Esophagus (tissue), 2 donors: ENCODE results near the gene NANOG. TPM values are rescaled to one million over a fixed set of nuclear protein-coding genes. Genes with fewer than 3 reads are reported as not detected.
"Not testable (repeated sequence)": the region's sequence is repeated elsewhere in the genome, so short reads cannot be mapped to it uniquely, and the experiment has no call there.

ENCODE experiments used
- H3K27ac ChIP-seq, 2 donors: one replicate each; pipeline ENCODE4 v1.5.1; 2013; ENCODE audit warnings: low read depth in 2 of 2, mild to moderate bottlenecking in 2 of 2, inconsistent platforms in 1 of 2, low read length in 1 of 2, moderate library complexity in 1 of 2
- H3K27me3 ChIP-seq, 2 donors: one replicate each; pipeline ENCODE4 v1.6.1; 2013; ENCODE audit warnings: low read length in 2 of 2, control low read depth in 1 of 2, mild to moderate bottlenecking in 1 of 2; ENCODE audit not compliant: insufficient read depth in 2 of 2, control insufficient read depth in 1 of 2
- H3K36me3 ChIP-seq, 2 donors: one replicate each; pipeline ENCODE4 v1.6.1; 2013; ENCODE audit warnings: low read length in 1 of 2; ENCODE audit not compliant: control insufficient read depth in 2 of 2, insufficient read depth in 2 of 2
- H3K4me1 ChIP-seq, 2 donors: one replicate each; pipeline ENCODE4 v1.6.1; 2013; ENCODE audit warnings: low read length in 1 of 2; ENCODE audit not compliant: control insufficient read depth in 2 of 2, insufficient read depth in 2 of 2
- H3K4me3 ChIP-seq, 2 donors: one replicate each; pipeline ENCODE4 v1.5.1; 2013; ENCODE audit warnings: low read length in 2 of 2, mild to moderate bottlenecking in 2 of 2, low read depth in 1 of 2, moderate library complexity in 1 of 2
- H3K9me3 ChIP-seq, 2 donors: one replicate each; pipeline ENCODE4 v1.6.1; 2013; ENCODE audit warnings: mild to moderate bottlenecking in 2 of 2, low read depth in 1 of 2, low read length in 1 of 2, moderate library complexity in 1 of 2; ENCODE audit not compliant: control insufficient read depth in 2 of 2, insufficient read depth in 1 of 2
- WGBS, 2 donors: extraction: QIAGEN DNeasy Blood & Tissue Kit; methylation state at CpG; one replicate each; pipeline ENCODE4 v1.1.7; 2013; 5-methylcytosine and 5-hydroxymethylcytosine counted together
- polyA plus RNA-seq, 2 donors: library from polyadenylated mRNA; stranded (reverse); fragments of 200-250 nt; gene quantifications; one replicate each; pipeline ENCODE4 v1.2.3, GENCODE V29; 2013
- donor health status: healthy with polysubstance abuse.
- donor health status: Bipolar disorder and iron deficiency.

The NANOG gene
- polyA plus RNA-seq, 2 donors, result under 0.01 to 0.02 TPM

- H3K36me3 ChIP-seq, result no peaks in the 10 kb centered on the region
- WGBS, 2 donors, result 49 to 53% methylated on average over 12 of the region's 12 CpGs
- no peaks in the 10 kb centered on the region for H3K4me1 ChIP-seq
- H3K4me3 ChIP-seq, result no peak overlapping the region
- no peaks in the 10 kb centered on the region for H3K9me3 ChIP-seq
- H3K27me3 ChIP-seq, result no peaks in the 10 kb centered on the region
- no peak overlapping the region for H3K27ac ChIP-seq
Observed at GRCh38 chr12:7797698-7798398, 8.6 kb downstream of the NANOG start.

- not testable (repeated sequence) for H3K4me1 ChIP-seq, H3K4me3 ChIP-seq, H3K36me3 ChIP-seq, H3K27me3 ChIP-seq, H3K27ac ChIP-seq, H3K9me3 ChIP-seq
- WGBS, 2 donors, result 58 to 67% methylated on average over 1 of the region's 4 CpGs
Observed at GRCh38 chr12:7798750-7799308, 9.6 kb downstream of the NANOG start.

- no peaks in the 10 kb centered on the region for H3K4me1 ChIP-seq
- no peak overlapping the region for H3K27ac ChIP-seq
- H3K9me3 ChIP-seq, result no peaks in the 10 kb centered on the region
- 45 to 52% methylated on average over 4 of the region's 4 CpGs for WGBS, 2 donors
- no peaks in the 10 kb centered on the region for H3K36me3 ChIP-seq
- no peak overlapping the region for H3K4me3 ChIP-seq
- H3K27me3 ChIP-seq, result no peaks in the 10 kb centered on the region
Observed at GRCh38 chr12:7801460-7801859, 12.3 kb downstream of the NANOG start.

GRCh38 chr12:7806319-7806718 is 17.1 kb downstream of the NANOG start:
- 66 to 72% methylated on average over 6 of the region's 6 CpGs for WGBS, 2 donors
- H3K27me3 ChIP-seq, H3K4me3 ChIP-seq, H3K9me3 ChIP-seq, H3K27ac ChIP-seq, H3K4me1 ChIP-seq, H3K36me3 ChIP-seq: not testable (repeated sequence)

GRCh38 chr12:7806863-7807487 is 17.8 kb downstream of the NANOG start:
- WGBS, 2 donors, result 4 to 7% methylated on average over 2 of the region's 2 CpGs
- H3K4me1 ChIP-seq, result no peaks in the 10 kb centered on the region
- no peaks in the 10 kb centered on the region for H3K27me3 ChIP-seq

GRCh38 chr12:7825754-7826153 is 36.6 kb downstream of the NANOG start:
- H3K36me3 ChIP-seq, H3K4me3 ChIP-seq, H3K9me3 ChIP-seq, H3K27me3 ChIP-seq, H3K4me1 ChIP-seq, H3K27ac ChIP-seq: not testable (repeated sequence)
- 48 to 79% methylated on average over 2 to 4 of the region's 4 CpGs for WGBS, 2 donors

More at GRCh38 chr12:7806863-7807487, 17.8 kb downstream of the NANOG start:
- H3K36me3 ChIP-seq, result no peaks in the 10 kb centered on the region
- H3K27ac ChIP-seq, result no peak overlapping the region
- no peak overlapping the region for H3K4me3 ChIP-seq
- no peaks in the 10 kb centered on the region for H3K9me3 ChIP-seq

- WGBS, 2 donors, result 92 to 93% methylated on average over 4 of the region's 4 CpGs
- not testable (repeated sequence) for H3K27ac ChIP-seq, H3K4me1 ChIP-seq, H3K36me3 ChIP-seq, H3K27me3 ChIP-seq, H3K9me3 ChIP-seq, H3K4me3 ChIP-seq
Observed at GRCh38 chr12:7829737-7830136, 40.5 kb downstream of the NANOG start.

- 57 to 63% methylated on average over 6 of the region's 6 CpGs for whole genome bisulfite sequencing, 2 donors
- Histone ChIP-seq H3K27ac (no peak overlapping the region), H3K9me3 (no peaks in the 10 kb centered on the region), H3K4me3 (no peak overlapping the region), H3K36me3 (no peaks in the 10 kb centered on the region), H3K27me3 (no peaks in the 10 kb centered on the region), H3K4me1 (no peaks in the 10 kb centered on the region)
Observed at GRCh38 chr12:7832059-7832696, 43.0 kb downstream of the NANOG start.

- WGBS, 2 donors, result 71 to 80% methylated on average over 6 of the region's 6 CpGs
- H3K9me3 ChIP-seq, H3K4me1 ChIP-seq, H3K27me3 ChIP-seq, H3K4me3 ChIP-seq, H3K36me3 ChIP-seq, H3K27ac ChIP-seq: not testable (repeated sequence)
Observed at GRCh38 chr12:7833201-7833600, 44.0 kb downstream of the NANOG start.
